ENCODE measurements around the gene PRKACG.

DNA sequence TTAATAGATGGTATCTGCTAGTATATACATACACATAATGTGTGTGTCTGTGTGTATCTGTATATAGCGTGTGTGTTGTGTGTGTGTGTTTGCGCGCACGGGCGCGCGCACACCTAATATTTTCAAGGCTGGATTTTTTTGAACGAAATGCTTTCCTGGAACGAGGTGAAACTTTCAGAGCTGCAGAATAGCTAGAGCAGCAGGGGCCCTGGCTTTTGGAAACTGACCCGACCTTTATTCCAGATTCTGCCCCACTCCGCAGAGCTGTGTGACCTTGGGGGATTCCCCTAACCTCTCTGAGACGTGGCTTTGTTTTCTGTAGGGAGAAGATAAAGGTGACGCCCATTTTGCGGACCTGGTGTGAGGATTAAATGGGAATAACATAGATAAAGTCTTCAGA, 22.4 kb upstream of the PRKACG start:
- TF ChIP-seq POLR2AphosphoS5 (IDR thresholded peaks at IDR 0.05; ENCODE audit: low read depth, low read length) (no peak), SIN3A (IDR thresholded peaks at IDR 0.05; ENCODE audit: borderline replicate concordance, insufficient read depth, low read length) (no peak), TAF1 (IDR thresholded peaks at IDR 0.05; ENCODE audit: borderline replicate concordance, insufficient read depth, low read length) (no peak), FOXP2 (optimal IDR thresholded peaks at IDR 0.05; ENCODE audit: borderline replicate concordance, extremely low read depth, extremely low read length, insufficient read depth) (no peak)
- TF ChIP-seq, protein P1, sequence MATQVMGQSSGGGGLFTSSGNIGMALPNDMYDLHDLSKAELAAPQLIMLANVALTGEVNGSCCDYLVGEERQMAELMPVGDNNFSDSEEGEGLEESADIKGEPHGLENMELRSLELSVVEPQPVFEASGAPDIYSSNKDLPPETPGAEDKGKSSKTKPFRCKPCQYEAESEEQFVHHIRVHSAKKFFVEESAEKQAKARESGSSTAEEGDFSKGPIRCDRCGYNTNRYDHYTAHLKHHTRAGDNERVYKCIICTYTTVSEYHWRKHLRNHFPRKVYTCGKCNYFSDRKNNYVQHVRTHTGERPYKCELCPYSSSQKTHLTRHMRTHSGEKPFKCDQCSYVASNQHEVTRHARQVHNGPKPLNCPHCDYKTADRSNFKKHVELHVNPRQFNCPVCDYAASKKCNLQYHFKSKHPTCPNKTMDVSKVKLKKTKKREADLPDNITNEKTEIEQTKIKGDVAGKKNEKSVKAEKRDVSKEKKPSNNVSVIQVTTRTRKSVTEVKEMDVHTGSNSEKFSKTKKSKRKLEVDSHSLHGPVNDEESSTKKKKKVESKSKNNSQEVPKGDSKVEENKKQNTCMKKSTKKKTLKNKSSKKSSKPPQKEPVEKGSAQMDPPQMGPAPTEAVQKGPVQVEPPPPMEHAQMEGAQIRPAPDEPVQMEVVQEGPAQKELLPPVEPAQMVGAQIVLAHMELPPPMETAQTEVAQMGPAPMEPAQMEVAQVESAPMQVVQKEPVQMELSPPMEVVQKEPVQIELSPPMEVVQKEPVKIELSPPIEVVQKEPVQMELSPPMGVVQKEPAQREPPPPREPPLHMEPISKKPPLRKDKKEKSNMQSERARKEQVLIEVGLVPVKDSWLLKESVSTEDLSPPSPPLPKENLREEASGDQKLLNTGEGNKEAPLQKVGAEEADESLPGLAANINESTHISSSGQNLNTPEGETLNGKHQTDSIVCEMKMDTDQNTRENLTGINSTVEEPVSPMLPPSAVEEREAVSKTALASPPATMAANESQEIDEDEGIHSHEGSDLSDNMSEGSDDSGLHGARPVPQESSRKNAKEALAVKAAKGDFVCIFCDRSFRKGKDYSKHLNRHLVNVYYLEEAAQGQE (IDR thresholded peaks at IDR 0.05; ENCODE audit: insufficient read depth in 1 of 2, low read depth in 2 of 2, low read length in 2 of 2), result no peak
